Measurements from ENCODE around the gene SAG.

The SAG gene

GRCh38 chr2:233307565-233307964 lies at the start of gene SAG:
TSS of gene SAG (plus strand) at chr2:233307816. CDS start at chr2:233309190, 1,374 bp downstream.
- ChIA-PET CTCF (no interaction called here), POLR2A (no interaction called here)

GRCh38 chr2:233258211-233258610 lies 49.4 kb upstream of the SAG start:
- no peak for DNase-seq (ENCODE audit: extremely low spot score)
- TF ChIP-seq FOXK2 (IDR thresholded peaks at IDR 0.05) (no peak), LEF1 (IDR thresholded peaks at IDR 0.05; ENCODE audit: borderline replicate concordance) (no peak), ZNF384 (IDR thresholded peaks at IDR 0.05) (no peak), SP1 (IDR thresholded peaks at IDR 0.05) (no peak), FOXA1 (IDR thresholded peaks at IDR 0.05) (no peak), PKNOX1 (IDR thresholded peaks at IDR 0.05) (no peak), ELF4 (IDR thresholded peaks at IDR 0.05) (no peak), L3MBTL2 (conservative IDR thresholded peaks at IDR 0.05) (no peak), HDGF (IDR thresholded peaks at IDR 0.05; ENCODE audit: borderline replicate concordance) (no peak), CTBP1 (IDR thresholded peaks at IDR 0.05; ENCODE audit: borderline replicate concordance) (no peak)
- CTCF ChIA-PET: no interaction called here
- POLR2A ChIA-PET: no interaction called here

More at GRCh38 chr2:233307565-233307964, at the start of gene SAG:
- DNase-seq (ENCODE audit: extremely low spot score): no peak
- TF ChIP-seq ZNF384 (IDR thresholded peaks at IDR 0.05): no peak
- no peak for TF ChIP-seq NFRKB (IDR thresholded peaks at IDR 0.05)
- TF ChIP-seq BHLHE40 (IDR thresholded peaks at IDR 0.05; ENCODE audit: borderline replicate concordance): no peak
- TF ChIP-seq TARDBP (IDR thresholded peaks at IDR 0.05): no peak
- no peak for TF ChIP-seq ARNT (IDR thresholded peaks at IDR 0.05)
- no peak for TF ChIP-seq L3MBTL2 (conservative IDR thresholded peaks at IDR 0.05)

- DNase-seq (ENCODE audit: extremely low spot score): no peak
- POLR2A ChIA-PET: no interaction called here
- no peak for TF ChIP-seq SP1 (IDR thresholded peaks at IDR 0.05)
- no peak for TF ChIP-seq NFRKB (IDR thresholded peaks at IDR 0.05)
- no peak for TF ChIP-seq CTBP1 (IDR thresholded peaks at IDR 0.05; ENCODE audit: borderline replicate concordance)
- no peak for TF ChIP-seq FOXK2 (IDR thresholded peaks at IDR 0.05)
- TF ChIP-seq FOXA1 (IDR thresholded peaks at IDR 0.05): no peak
- TF ChIP-seq SUZ12 (IDR thresholded peaks at IDR 0.05): no peak
- no peak for TF ChIP-seq BHLHE40 (IDR thresholded peaks at IDR 0.05; ENCODE audit: borderline replicate concordance)
- TF ChIP-seq ZNF384 (IDR thresholded peaks at IDR 0.05): no peak
- no peak for TF ChIP-seq ELF4 (IDR thresholded peaks at IDR 0.05)
- no peak for TF ChIP-seq HDGF (IDR thresholded peaks at IDR 0.05; ENCODE audit: borderline replicate concordance)
- no peak for TF ChIP-seq PKNOX1 (IDR thresholded peaks at IDR 0.05)
- TF ChIP-seq FOXM1 (IDR thresholded peaks at IDR 0.05; ENCODE audit: borderline replicate concordance): no peak
- no peak for TF ChIP-seq L3MBTL2 (conservative IDR thresholded peaks at IDR 0.05)
- TF ChIP-seq ARNT (IDR thresholded peaks at IDR 0.05): no peak
- no peak for TF ChIP-seq TARDBP (IDR thresholded peaks at IDR 0.05)
- no peak for TF ChIP-seq LEF1 (IDR thresholded peaks at IDR 0.05; ENCODE audit: borderline replicate concordance)
- CTCF ChIA-PET: no interaction called here
These were observed 47.9 kb upstream of the SAG start for GRCh38 chr2:233259730-233260129.

- ChIA-PET POLR2A (no interaction called here), CTCF (no interaction called here)
- no peak for DNase-seq (ENCODE audit: extremely low spot score)
- TF ChIP-seq ARNT (IDR thresholded peaks at IDR 0.05) (no peak), ZNF384 (IDR thresholded peaks at IDR 0.05) (no peak), PKNOX1 (IDR thresholded peaks at IDR 0.05) (no peak), FOXK2 (IDR thresholded peaks at IDR 0.05) (no peak), HDGF (IDR thresholded peaks at IDR 0.05; ENCODE audit: borderline replicate concordance) (no peak), ELF4 (IDR thresholded peaks at IDR 0.05) (no peak), LEF1 (IDR thresholded peaks at IDR 0.05; ENCODE audit: borderline replicate concordance) (no peak), SP1 (IDR thresholded peaks at IDR 0.05) (no peak), FOXA1 (IDR thresholded peaks at IDR 0.05) (no peak), NFRKB (IDR thresholded peaks at IDR 0.05) (no peak), BHLHE40 (IDR thresholded peaks at IDR 0.05; ENCODE audit: borderline replicate concordance) (no peak)
These were observed 47.0 kb upstream of the SAG start for GRCh38 chr2:233260661-233261060.

GRCh38 chr2:233261819-233262555 lies 45.6 kb upstream of the SAG start:
- ChIA-PET POLR2A (no interaction called here), CTCF (interaction anchor here (0.8 kb wide), 1 partner anchor 11 kb away, joined by 3 read pairs; the partner anchor contains the start of gene ATG16L1)
- no peak for DNase-seq (ENCODE audit: extremely low spot score)
- TF ChIP-seq FOXM1 (IDR thresholded peaks at IDR 0.05; ENCODE audit: borderline replicate concordance): no peak
- no peak for TF ChIP-seq CTBP1 (IDR thresholded peaks at IDR 0.05; ENCODE audit: borderline replicate concordance)
- TF ChIP-seq FOXK2 (IDR thresholded peaks at IDR 0.05): no peak
- no peak for TF ChIP-seq ARNT (IDR thresholded peaks at IDR 0.05)

GRCh38 chr2:233262562-233262961 lies 45.1 kb upstream of the SAG start:
- DNase-seq (ENCODE audit: extremely low spot score): no peak
- ChIA-PET CTCF (interaction anchor here (1.0 kb wide), 1 partner anchor 11 kb away, joined by 4 read pairs; the partner anchor contains the start of gene ATG16L1), POLR2A (no interaction called here)
- TF ChIP-seq ELF4 (IDR thresholded peaks at IDR 0.05): no peak
- no peak for TF ChIP-seq FOXA1 (IDR thresholded peaks at IDR 0.05)
- no peak for TF ChIP-seq LEF1 (IDR thresholded peaks at IDR 0.05; ENCODE audit: borderline replicate concordance)
- TF ChIP-seq ARNT (IDR thresholded peaks at IDR 0.05): no peak
- no peak for TF ChIP-seq PKNOX1 (IDR thresholded peaks at IDR 0.05)
- no peak for TF ChIP-seq FOXK2 (IDR thresholded peaks at IDR 0.05)
- TF ChIP-seq HDGF (IDR thresholded peaks at IDR 0.05; ENCODE audit: borderline replicate concordance): no peak
- no peak for TF ChIP-seq SUZ12 (IDR thresholded peaks at IDR 0.05)
- no peak for TF ChIP-seq ZNF384 (IDR thresholded peaks at IDR 0.05)
- no peak for TF ChIP-seq SP1 (IDR thresholded peaks at IDR 0.05)
- no peak for TF ChIP-seq FOXM1 (IDR thresholded peaks at IDR 0.05; ENCODE audit: borderline replicate concordance)
- no peak for TF ChIP-seq L3MBTL2 (conservative IDR thresholded peaks at IDR 0.05)
- TF ChIP-seq TARDBP (IDR thresholded peaks at IDR 0.05): no peak
